ENCODE results near the gene FHIT. TPM values are rescaled to one million over a fixed set of nuclear protein-coding genes. Genes with fewer than 3 reads are reported as not detected.

FHIT gene
- total RNA-seq, 1 donor from 2014 or later: 21.5 TPM

- DNase-seq: no peak
- ATAC-seq (ENCODE audit: poor library complexity): peak; percentile 34
- intact Hi-C loops (cut with DNase I): no loop called here
Measured at GRCh38 chr3:60399861-60400845, 851.1 kb downstream of the FHIT start.

GRCh38 chr3:60399292-60399691 is 852.0 kb downstream of the FHIT start:
- intact Hi-C loops (cut with DNase I): no loop called here

GRCh38 chr3:60395173-60395762 is 856.0 kb downstream of the FHIT start:
- ATAC-seq (ENCODE audit: poor library complexity): no peak
- intact Hi-C loops (cut with DNase I): no loop called here
- DNase-seq: no peak

More at GRCh38 chr3:60399292-60399691, 852.0 kb downstream of the FHIT start:
- DNase-seq: no peak
- no peak for ATAC-seq (ENCODE audit: poor library complexity)

- ATAC-seq (ENCODE audit: poor library complexity) (no peak), DNase-seq (no peak)
- intact Hi-C loops (cut with DNase I): no loop called here
Measured at GRCh38 chr3:60393946-60394345, 857.3 kb downstream of the FHIT start.

GRCh38 chr3:60392501-60392900 is 858.8 kb downstream of the FHIT start:
- ATAC-seq (ENCODE audit: poor library complexity) (no peak), DNase-seq (no peak)
- intact Hi-C loops (cut with DNase I): no loop called here

GRCh38 chr3:60391292-60391691 is 860.0 kb downstream of the FHIT start:
- DNase-seq: no peak
- intact Hi-C loops (cut with DNase I): no loop called here
- no peak for ATAC-seq (ENCODE audit: poor library complexity)

- intact Hi-C loops (cut with DNase I): no loop called here
- ATAC-seq (ENCODE audit: poor library complexity): no peak
- no peak for DNase-seq
Measured at GRCh38 chr3:60388731-60389130, 862.5 kb downstream of the FHIT start.

- intact Hi-C loops (cut with DNase I): no loop called here
- no peak for ATAC-seq (ENCODE audit: poor library complexity)
Measured at GRCh38 chr3:60386306-60386705, 864.9 kb downstream of the FHIT start.

GRCh38 chr3:60384341-60384740 is 866.9 kb downstream of the FHIT start:
- DNase-seq: no peak
- intact Hi-C loops (cut with DNase I): no loop called here

More at GRCh38 chr3:60386306-60386705, 864.9 kb downstream of the FHIT start:
- DNase-seq: no peak

GRCh38 chr3:60383345-60383744 is 867.9 kb downstream of the FHIT start:
- ATAC-seq (ENCODE audit: poor library complexity): no peak
- no peak for DNase-seq
- intact Hi-C loops (cut with DNase I): no loop called here

More at GRCh38 chr3:60384341-60384740, 866.9 kb downstream of the FHIT start:
- ATAC-seq (ENCODE audit: poor library complexity): no peak

- intact Hi-C loops (cut with DNase I): no loop called here
- ATAC-seq (ENCODE audit: poor library complexity) (no peak), DNase-seq (no peak)
Measured at GRCh38 chr3:60366486-60366885, 884.8 kb downstream of the FHIT start.

- intact Hi-C loops (cut with DNase I): no loop called here
- no peak for DNase-seq
- no peak for ATAC-seq (ENCODE audit: poor library complexity)
Measured at GRCh38 chr3:60365360-60365759, 885.9 kb downstream of the FHIT start.

- DNase-seq (no peak), ATAC-seq (ENCODE audit: poor library complexity) (no peak)
- intact Hi-C loops (cut with DNase I): no loop called here
Measured at GRCh38 chr3:60364475-60364874, 886.8 kb downstream of the FHIT start.

GRCh38 chr3:60363817-60364216 is 887.4 kb downstream of the FHIT start:
- no peak for DNase-seq
- no peak for ATAC-seq (ENCODE audit: poor library complexity)
- intact Hi-C loops (cut with DNase I): no loop called here

- ATAC-seq (ENCODE audit: poor library complexity): no peak
- no peak for DNase-seq
- intact Hi-C loops (cut with DNase I): no loop called here
Measured at GRCh38 chr3:60355825-60356224, 895.4 kb downstream of the FHIT start.

GRCh38 chr3:60351481-60351880 is 899.8 kb downstream of the FHIT start:
- intact Hi-C loops (cut with DNase I): no loop called here
- no peak for ATAC-seq (ENCODE audit: poor library complexity)
- DNase-seq: no peak

- ATAC-seq (ENCODE audit: poor library complexity): no peak
- intact Hi-C loops (cut with DNase I): no loop called here
- DNase-seq: no peak
Measured at GRCh38 chr3:60344340-60344739, 906.9 kb downstream of the FHIT start.

GRCh38 chr3:60343831-60344230 is 907.4 kb downstream of the FHIT start:
- intact Hi-C loops (cut with DNase I): no loop called here
- DNase-seq: no peak
- ATAC-seq (ENCODE audit: poor library complexity): no peak

- DNase-seq: no peak
- ATAC-seq (ENCODE audit: poor library complexity): peak; percentile 61
- intact Hi-C loops (cut with DNase I): no loop called here
Measured at GRCh38 chr3:60339304-60339703, 911.9 kb downstream of the FHIT start.

GRCh38 chr3:60337421-60337820 is 913.8 kb downstream of the FHIT start:
- DNase-seq (no peak), ATAC-seq (ENCODE audit: poor library complexity) (no peak)
- intact Hi-C loops (cut with DNase I): no loop called here
